Upper lobe of left lung (tissue), 4 donors: ENCODE measurements around the gene EVA1A.

ENCODE experiments used
- POLR2A ChIP-seq, 4 donors: fragments of 450-650 bp; IDR thresholded peaks; one replicate each; pipeline ENCODE4 v1.5.1; 2016 to 2017; ENCODE audit warnings: antibody characterized with exemption in 4 of 4, mild to moderate bottlenecking in 2 of 4
- POLR2AphosphoS5 ChIP-seq, 2 donors: sonication (generic); formaldehyde crosslinking; IDR thresholded peaks; one replicate each; pipeline ENCODE4 v1.5.1; 2017; ENCODE audit warnings: antibody characterized with exemption in 2 of 2
- TF ChIP-seq, protein P1 (sequence below), 6 experiments: fragments of 450-650 bp in 4 of 6; fragments of 200-600 bp in 2 of 6; sonication (generic) in 2 of 6; IDR thresholded peaks; one replicate each; pipeline ENCODE4 v1.5.1; 2016 to 2019; ENCODE audit warnings: antibody characterized with exemption in 6 of 6

DNA sequence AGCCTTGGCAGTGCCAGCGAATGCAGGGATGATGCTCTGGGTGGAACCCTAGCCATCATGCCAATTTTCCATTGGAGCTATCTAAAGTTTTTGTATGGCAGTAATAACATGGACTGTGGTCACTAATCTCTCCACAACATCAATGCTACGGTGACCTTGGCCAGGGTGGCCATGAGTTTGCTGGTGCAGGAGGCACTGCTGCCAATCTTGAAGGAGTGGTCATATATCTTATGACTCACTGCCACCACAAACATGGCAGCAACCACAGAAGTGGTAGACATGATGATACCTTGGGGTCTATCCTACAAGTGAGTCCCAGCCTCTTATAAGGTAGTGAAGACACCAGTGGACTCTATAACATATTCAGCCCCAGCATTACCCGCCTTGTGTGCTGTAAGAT lies 104.6 kb downstream of the EVA1A start:
- TF ChIP-seq, protein P1, sequence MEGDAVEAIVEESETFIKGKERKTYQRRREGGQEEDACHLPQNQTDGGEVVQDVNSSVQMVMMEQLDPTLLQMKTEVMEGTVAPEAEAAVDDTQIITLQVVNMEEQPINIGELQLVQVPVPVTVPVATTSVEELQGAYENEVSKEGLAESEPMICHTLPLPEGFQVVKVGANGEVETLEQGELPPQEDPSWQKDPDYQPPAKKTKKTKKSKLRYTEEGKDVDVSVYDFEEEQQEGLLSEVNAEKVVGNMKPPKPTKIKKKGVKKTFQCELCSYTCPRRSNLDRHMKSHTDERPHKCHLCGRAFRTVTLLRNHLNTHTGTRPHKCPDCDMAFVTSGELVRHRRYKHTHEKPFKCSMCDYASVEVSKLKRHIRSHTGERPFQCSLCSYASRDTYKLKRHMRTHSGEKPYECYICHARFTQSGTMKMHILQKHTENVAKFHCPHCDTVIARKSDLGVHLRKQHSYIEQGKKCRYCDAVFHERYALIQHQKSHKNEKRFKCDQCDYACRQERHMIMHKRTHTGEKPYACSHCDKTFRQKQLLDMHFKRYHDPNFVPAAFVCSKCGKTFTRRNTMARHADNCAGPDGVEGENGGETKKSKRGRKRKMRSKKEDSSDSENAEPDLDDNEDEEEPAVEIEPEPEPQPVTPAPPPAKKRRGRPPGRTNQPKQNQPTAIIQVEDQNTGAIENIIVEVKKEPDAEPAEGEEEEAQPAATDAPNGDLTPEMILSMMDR (IDR thresholded peaks at IDR 0.05): no peak
- TF ChIP-seq POLR2AphosphoS5 (IDR thresholded peaks at IDR 0.05) (no peak), POLR2A (IDR thresholded peaks at IDR 0.05) (no peak)
